Activated naive CD4-positive, alpha-beta T cell (primary cell): Measurements from ENCODE around the gene HYAL2.

Source experiments
- DNase-seq, 4 experiments: peaks; one replicate each; lab custom pipeline; 2025; lab: John Stamatoyannopoulos, UW

Gene HYAL2

GRCh38 chr3:50350527-50351322, 28.2 kb upstream of the HYAL2 start, which contains the start of the genes CYB561D2 and NPRL2:
Gene CYB561D2 (plus strand): TSS chr3:50350862. CDS start chr3:50351434, 572 bp downstream.
Gene NPRL2 (minus strand): TSS chr3:50350775. CDS start chr3:50350652, 123 bp downstream.
- peak; percentile 97 to 99 (median 98) for DNase-seq

GRCh38 chr3:50350213-50350526, 27.6 kb upstream of the HYAL2 start:
- no peak for DNase-seq

DNA sequence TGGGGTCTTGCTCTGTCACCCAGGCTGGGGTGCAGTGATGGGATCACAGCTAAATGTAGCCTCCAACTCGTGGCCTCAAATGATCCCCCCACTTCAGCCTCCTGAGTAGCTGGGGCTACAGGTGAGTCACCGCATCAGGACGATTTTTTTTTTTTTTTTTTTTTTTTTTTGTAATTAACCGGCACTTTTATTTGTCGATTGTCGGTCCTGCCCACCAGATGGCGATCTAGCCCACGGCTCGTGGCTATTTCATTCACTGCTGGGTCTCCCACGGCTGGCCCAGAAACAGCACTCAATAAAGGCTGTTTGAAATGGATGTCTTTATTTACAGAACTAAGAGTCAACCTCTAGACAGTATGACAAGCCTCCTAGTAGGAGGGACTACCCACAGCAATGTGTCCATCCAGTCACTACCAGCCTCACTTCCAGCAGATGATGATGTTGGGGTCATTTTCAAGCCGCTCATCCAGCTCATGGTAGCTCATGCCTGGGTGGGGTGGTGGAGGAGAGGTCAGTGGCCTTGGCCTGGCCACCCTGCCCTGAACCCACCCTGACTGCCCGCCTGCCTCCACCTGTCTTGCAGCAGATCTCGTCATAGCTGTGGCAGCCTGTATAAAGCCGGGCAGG, 24.8 kb upstream of the HYAL2 start:
- peak; percentile 17 to 60 (median 38) for DNase-seq

DNA sequence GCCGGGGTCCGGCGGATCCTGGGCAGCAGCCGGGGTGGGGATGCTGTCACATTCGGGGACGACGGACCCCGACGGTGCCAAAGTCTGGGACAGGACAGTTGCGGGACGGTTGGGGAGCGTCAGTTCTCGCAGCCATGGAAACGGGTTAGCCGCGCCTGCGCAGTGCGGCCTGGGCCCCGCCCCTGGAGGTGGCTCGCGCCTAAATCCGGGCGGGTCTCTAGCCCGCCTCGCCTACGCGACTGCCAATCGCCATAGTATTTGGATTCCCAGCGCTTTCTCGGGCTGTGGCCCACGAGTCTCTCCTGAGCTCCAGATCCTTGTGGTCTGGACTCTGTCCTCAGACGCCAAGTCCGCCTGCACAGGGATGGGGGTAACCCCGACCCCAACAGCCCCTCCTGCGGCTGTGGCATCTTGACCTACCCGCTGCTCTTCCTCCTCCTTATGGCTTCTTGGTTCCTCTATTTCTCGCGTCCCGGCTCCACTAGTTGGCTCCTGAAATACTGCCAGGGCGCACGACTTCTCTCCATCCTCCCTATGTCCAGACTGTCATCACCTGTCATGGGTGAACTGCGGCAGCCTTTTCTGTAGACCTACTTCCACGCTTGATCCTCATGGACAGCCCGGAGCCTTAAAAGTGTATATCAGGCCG, 23.2 kb upstream of the HYAL2 start, which contains the start of gene ZMYND10:
Gene ZMYND10 (minus strand): TSS at position 147 of the 649 bp plus-strand sequence. CDS start 153 bp downstream, outside the sequence.
- DNase-seq = peak; percentile 41 to 72 (median 54)

GRCh38 chr3:50345008-50345407, 22.5 kb upstream of the HYAL2 start:
- no peak for DNase-seq

DNA sequence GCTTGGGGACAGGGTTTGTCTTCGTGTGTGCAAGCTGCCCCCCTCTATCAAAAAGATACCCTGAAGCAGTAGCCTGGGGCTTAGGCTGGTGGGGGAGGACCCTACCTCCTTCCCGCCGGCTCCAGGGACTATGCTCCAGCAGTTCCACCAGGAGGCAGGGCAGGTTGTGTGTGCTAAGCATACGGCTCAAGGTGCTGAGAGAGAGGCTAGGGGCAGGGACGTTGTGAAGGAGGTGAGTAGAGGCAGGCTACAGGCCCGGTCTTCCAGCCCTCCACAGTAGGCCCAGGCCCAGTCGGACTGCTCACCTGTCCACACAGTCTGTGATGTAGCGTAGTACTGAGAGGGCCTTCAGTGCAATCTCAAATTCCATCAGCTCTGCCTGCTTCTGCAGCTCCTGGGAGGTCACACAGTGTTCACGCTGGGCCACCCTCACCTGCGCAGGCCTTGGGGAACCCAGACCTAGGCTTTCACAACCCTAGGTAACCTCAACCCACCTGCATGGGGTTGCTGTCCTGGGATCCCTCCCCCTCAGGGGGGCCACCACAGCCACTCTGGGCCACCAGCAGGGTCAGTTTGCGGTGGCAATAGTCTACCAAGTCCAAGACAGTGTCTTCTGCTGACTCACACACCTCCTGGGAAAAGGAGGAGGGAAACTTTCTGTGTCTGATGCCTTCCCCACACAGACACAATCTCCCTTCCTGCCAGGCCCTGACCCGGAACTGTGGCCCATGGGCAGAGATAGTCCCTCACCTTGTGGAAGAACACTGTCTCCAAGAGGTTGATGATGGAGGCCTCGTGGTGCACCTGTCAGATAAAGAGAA, 20.5 kb upstream of the HYAL2 start:
- no peak for DNase-seq

GRCh38 chr3:50341996-50342650, 19.6 kb upstream of the HYAL2 start:
- no peak for DNase-seq

DNA sequence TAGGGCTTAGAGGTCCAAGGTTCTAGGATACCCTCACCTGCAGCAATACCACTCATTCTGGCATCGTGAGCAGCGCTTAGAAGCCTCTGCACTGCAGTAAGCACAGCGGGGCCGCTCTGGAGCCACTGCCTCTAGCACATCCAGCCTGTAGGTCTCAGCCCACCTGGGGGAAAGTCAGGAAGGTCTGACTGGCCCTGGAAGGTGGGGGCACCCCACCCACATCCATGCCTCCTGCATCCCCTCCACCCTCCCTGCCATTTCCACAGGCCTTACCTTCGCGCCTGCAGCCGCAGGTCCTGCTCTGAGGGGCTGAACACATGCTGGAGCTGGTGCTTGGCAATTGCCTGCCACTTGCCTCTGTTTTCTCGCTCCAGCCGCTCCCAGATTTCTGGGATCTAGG, 19.0 kb upstream of the HYAL2 start:
- DNase-seq = no peak

DNA sequence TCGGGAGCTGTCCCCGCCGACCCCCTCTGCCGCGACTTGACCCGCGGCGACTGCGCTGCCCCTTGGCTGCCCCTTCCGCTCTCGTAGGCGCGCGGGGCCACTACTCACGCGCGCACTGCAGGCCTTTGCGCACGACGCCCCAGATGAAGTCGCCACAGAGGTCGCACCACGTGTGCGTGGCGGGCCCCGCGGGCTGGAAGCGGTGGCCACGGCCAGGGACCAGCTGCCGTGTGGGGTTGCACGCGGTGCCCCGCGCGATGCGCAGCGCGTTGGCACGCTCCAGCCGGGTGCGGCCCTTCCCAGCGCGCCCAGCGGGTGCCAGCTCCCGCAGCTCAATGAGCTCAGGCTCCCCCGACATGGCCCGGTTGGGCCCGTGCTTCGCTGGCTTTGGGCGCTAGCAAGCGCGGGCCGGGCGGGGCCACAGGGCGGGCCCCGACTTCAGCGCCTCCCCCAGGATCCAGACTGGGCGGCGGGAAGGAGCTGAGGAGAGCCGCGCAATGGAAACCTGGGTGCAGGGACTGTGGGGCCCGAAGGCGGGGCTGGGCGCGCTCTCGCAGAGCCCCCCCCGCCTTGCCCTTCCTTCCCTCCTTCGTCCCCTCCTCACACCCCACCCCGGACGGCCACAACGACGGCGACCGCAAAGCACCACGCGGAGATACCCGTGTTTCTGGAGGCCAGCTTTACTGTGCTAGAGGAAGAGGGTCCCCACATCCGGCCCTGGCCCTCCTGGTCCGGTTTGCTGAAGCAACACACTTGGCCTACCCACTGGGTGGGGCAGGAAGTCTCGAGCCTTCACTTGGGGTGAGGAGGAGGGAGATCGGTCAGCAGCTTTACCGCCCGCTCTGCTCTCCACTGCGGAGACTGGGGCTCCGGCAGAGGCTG, 18.1 kb upstream of the HYAL2 start, which contains the start of gene RASSF1:
Gene RASSF1 (minus strand): TSS at position 389 of the 882 bp plus-strand sequence. CDS start 31 bp downstream, at position 358.
- DNase-seq = peak in 2 of 4 experiments; percentile 31 to 33

DNA sequence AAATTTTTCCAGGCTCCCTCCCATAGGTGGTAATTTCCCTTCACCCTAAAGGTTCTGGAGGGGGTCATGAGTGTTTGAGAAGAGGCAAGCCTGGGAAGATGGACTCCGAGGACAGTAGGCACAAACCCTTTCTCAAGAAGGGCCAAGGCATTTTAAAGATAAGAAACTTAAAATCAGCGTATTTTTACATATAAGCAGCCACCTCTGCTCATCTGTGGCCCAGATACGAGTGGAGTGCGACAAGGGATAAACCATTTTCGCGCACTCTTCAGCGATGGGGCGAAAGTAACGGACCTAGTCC, 17.6 kb upstream of the HYAL2 start:
- no peak for DNase-seq

- no peak for DNase-seq
Observed at GRCh38 chr3:50339485-50340146, 17.1 kb upstream of the HYAL2 start.

DNA sequence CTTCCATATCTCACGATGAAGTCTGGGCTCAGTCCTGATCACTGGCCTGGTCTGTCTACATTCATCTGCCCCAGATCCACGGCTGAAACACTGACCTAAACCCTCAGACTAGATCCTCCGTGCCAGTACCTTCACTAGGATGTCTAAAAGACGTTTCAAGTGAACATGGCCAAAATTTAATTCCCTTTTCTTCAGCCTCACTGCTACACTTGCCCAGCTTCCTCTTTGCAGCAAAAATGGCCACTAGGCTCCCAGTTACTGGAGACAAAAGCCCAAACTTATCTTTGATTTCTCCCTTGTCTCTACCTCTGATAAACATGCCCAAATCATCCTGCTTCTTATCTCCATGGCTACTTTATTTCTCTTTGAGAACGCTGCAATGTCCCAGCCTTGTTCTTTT, 16.4 kb upstream of the HYAL2 start:
- DNase-seq = no peak

- peak; percentile 76 to 88 (median 84) for DNase-seq
Observed at GRCh38 chr3:50337175-50337861, 14.8 kb upstream of the HYAL2 start.

GRCh38 chr3:50336452-50337174, 14.1 kb upstream of the HYAL2 start:
- no peak for DNase-seq

- no peak for DNase-seq
Observed at GRCh38 chr3:50334339-50335075, 12.0 kb upstream of the HYAL2 start.

GRCh38 chr3:50333744-50334328, 11.3 kb upstream of the HYAL2 start:
- DNase-seq = no peak

DNA sequence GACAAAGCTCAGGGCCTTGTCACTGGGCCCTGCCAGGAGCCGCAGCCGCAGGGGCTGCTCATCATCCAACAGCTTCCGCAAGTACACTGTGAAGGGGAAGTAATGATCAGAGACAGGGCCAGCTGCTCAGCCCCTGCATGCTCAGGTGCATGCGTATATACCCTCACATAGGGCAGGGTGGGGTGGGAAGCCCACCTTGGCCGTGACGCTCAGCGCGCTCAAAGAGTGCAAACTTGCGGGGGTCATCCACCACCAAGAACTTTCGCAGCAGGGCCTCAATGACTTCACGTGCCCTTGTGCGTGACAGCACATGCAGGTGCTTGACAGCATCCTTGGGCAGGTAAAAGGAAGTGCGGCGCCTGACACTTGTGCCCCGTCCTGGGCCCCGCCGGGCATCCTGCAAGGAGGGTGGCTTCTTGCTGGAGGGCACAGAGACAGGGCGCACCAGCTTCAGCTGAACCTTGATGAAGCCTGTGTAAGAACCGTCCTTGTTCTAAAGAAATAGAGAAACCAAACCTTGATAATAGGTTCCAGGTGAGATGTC, 8.9 kb upstream of the HYAL2 start:
- DNase-seq = no peak
